Raji (cell line): Measurements from ENCODE around the gene TARBP2.

Source experiments
- POLR2A ChIP-seq: IDR thresholded peaks from 2 replicates; pipeline ENCODE4 v1.6.1; 2011; ENCODE audit warnings: low read depth, low read length, control low read depth; ENCODE audit not compliant: insufficient read depth

Gene TARBP2

GRCh38 chr12:53484686-53485575 lies 16.2 kb upstream of the TARBP2 start:
- no peak for TF ChIP-seq POLR2A

GRCh38 chr12:53485955-53486735 lies 14.9 kb upstream of the TARBP2 start:
- no peak for TF ChIP-seq POLR2A

GRCh38 chr12:53486736-53487487 lies 14.2 kb upstream of the TARBP2 start:
- no peak for TF ChIP-seq POLR2A

- no peak for TF ChIP-seq POLR2A
Observed at GRCh38 chr12:53489242-53489864, 11.7 kb upstream of the TARBP2 start.

- TF ChIP-seq POLR2A = no peak
Observed at GRCh38 chr12:53492188-53492587, 8.9 kb upstream of the TARBP2 start.

- peak; percentile 93 for TF ChIP-seq POLR2A
Observed at GRCh38 chr12:53492830-53493609, 8.1 kb upstream of the TARBP2 start.

GRCh38 chr12:53493610-53494391 lies 7.3 kb upstream of the TARBP2 start:
- 0 out of 2 replicates have a peak, but pooled peaks have one; percentile 10 for TF ChIP-seq POLR2A

- no peak for TF ChIP-seq POLR2A
Observed at GRCh38 chr12:53495903-53496751, 5.0 kb upstream of the TARBP2 start.

- TF ChIP-seq POLR2A = no peak
Observed at GRCh38 chr12:53496752-53497032, 4.4 kb upstream of the TARBP2 start.

GRCh38 chr12:53497461-53497860 lies 3.6 kb upstream of the TARBP2 start:
- no peak for TF ChIP-seq POLR2A

- TF ChIP-seq POLR2A = no peak
Observed at GRCh38 chr12:53498235-53498630, 2.9 kb upstream of the TARBP2 start.

- TF ChIP-seq POLR2A = peak; percentile 54
Observed at GRCh38 chr12:53499266-53500141, 1.6 kb upstream of the TARBP2 start, which contains the start of gene MAP3K12. Gene MAP3K12 (minus strand): TSS chr12:53499458. CDS start chr12:53487391, 12,067 bp downstream.
